Measurements from ENCODE around the gene LINGO4. TPM values are rescaled to one million over a fixed set of nuclear protein-coding genes. Genes with fewer than 3 reads are reported as not detected.

The LINGO4 gene
- total and polyA plus RNA-seq, 10 of the 15 experiments (the other 5 are each of a cell fraction or from before 2014, with no cell fraction given), result not detected

DNA sequence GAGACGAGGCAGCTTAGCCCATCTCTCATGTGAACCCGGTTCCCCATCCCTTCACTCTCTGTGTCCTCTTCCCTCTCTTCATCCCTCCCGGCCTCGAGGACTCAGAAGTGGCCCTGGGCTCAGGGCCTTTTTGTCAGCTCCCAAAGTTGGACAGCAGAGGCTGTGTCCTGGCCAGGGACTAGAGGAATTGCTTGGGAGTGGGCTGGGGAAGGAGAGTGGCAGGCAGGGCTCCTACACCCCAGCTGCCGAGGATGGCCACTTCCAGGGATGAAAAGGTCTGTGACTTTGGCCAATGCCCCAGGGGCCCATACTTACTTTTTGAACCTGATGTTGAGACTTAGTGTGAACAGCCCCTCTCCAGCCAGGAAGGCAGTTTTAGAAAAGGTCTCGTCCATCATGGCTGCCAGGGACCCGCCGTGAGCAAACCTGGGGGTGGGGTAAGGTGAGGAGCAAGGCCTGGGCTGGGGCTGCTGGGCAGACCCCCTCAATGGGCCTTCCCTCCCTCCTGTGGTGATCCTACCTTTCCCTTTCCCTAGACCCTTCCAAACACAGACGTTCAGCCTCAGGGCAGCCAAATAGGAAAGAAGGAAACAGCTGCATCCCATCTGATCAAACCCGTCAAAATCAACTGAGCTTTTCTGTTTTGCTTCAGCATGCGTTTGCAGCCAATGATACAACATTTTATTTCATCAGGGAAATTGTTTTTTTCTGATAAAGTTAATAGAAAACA, 42.8 kb upstream of the LINGO4 start:
- DNase-seq (ENCODE audit: low read depth, low spot score) (no peak), ATAC-seq (no peak), FAIRE-seq (no peak)
- peaks cover 0 to under 1% of the 10 kb centered on the region in 2 experiments; a peak in 1 of 4 replicates for H3K27me3 ChIP-seq (replicated peaks in 1 of 2; ENCODE audit: control insufficient read depth in 2 of 2, insufficient read depth in 2 of 2, low read length in 1 of 2)
- H2AFZ ChIP-seq (ENCODE audit: control insufficient read depth, low read depth, low read length), result no peak overlapping the region
- RAD21 ChIA-PET (ENCODE audit: unreplicated experiment), result no interaction called here
- in situ Hi-C loops (cut with MboI), result no loop called here
- no peak for TF ChIP-seq RAD51 (IDR thresholded peaks at IDR 0.05)
- no peak for TF ChIP-seq HDGF (IDR thresholded peaks at IDR 0.05)
- TF ChIP-seq FOXK2 (IDR thresholded peaks at IDR 0.05), result no peak
- no peak for TF ChIP-seq CHD1 (IDR thresholded peaks at IDR 0.05; ENCODE audit: low read depth, low read length)
- no peak for TF ChIP-seq JUNB (IDR thresholded peaks at IDR 0.05)
- no peak for TF ChIP-seq YBX1 (IDR thresholded peaks at IDR 0.05)
- TF ChIP-seq ELK1 (IDR thresholded peaks at IDR 0.05; ENCODE audit: low read depth, low read length), result no peak
- H3K9ac ChIP-seq (ENCODE audit: control insufficient read depth, insufficient read depth, low read length), result no peak overlapping the region
- H3K9me3 ChIP-seq (replicated peaks; ENCODE audit: control insufficient read depth, insufficient read depth, low read length), result no peaks in the 10 kb centered on the region
- no peaks in the 10 kb centered on the region for H3K79me2 ChIP-seq (ENCODE audit: control insufficient read depth, insufficient read depth, low read length)
- H3K27ac ChIP-seq (ENCODE audit: control insufficient read depth, insufficient read depth), result no peak overlapping the region
- no TSS peak for BruUV-seq (replicated peaks)
- SMC1A ChIA-PET (ENCODE audit: uncharacterized antibody, unreplicated experiment), result interaction anchor here (1.0 to 2.1 kb wide), 4 partner anchors 8 to 128 kb away, joined by 3 to 7 read pairs (median 6); partner anchors contain the start of gene C2CD4D
- POLR2A ChIA-PET, result interaction anchor here (1.1 kb wide), 1 partner anchor 8 kb away, joined by 3 read pairs; no protein-coding TSS in a partner anchor
- no peaks in the 10 kb centered on the region for H3K4me1 ChIP-seq (ENCODE audit: control insufficient read depth, insufficient read depth, low read length)
- no peak overlapping the region for H3K4me2 ChIP-seq (ENCODE audit: control insufficient read depth, insufficient read depth)
- H4K20me1 ChIP-seq (ENCODE audit: control insufficient read depth, insufficient read depth), result no peaks in the 10 kb centered on the region
- WGBS (ENCODE audit: insufficient coverage, insufficient replicate concordance, low lambda C conversion rate, missing lambda C conversion rate), result 45% methylated on average over 11 of the region's 11 CpGs
- intact Hi-C loops (cut with micrococcal nuclease; ENCODE audit: unreplicated experiment), result no loop called here
- CTCF ChIA-PET, result interaction anchor here (2.0 kb wide), 1 partner anchor 10 kb away, joined by 6 read pairs; no protein-coding TSS in a partner anchor
- no peaks in the 10 kb centered on the region for H3K36me3 ChIP-seq (ENCODE audit: control insufficient read depth in 2 of 2, insufficient read depth in 2 of 2, low read length in 1 of 2)
- H3K4me3 ChIP-seq, result no peak overlapping the region

All from GM12878 (cell line).